Erythroblast (primary cell): ENCODE measurements around the gene GPC3.

Experiments used
- GATA1 ChIP-seq: IDR thresholded peaks from 2 replicates; pipeline ENCODE4 v1.6.1; 2011; ENCODE audit warnings: low read depth, mild to moderate bottlenecking, control low read depth, low read length, moderate library complexity
- POLR2A ChIP-seq: IDR thresholded peaks from 2 replicates; pipeline ENCODE4 v1.6.1; 2011; ENCODE audit warnings: mild to moderate bottlenecking, low read length

DNA sequence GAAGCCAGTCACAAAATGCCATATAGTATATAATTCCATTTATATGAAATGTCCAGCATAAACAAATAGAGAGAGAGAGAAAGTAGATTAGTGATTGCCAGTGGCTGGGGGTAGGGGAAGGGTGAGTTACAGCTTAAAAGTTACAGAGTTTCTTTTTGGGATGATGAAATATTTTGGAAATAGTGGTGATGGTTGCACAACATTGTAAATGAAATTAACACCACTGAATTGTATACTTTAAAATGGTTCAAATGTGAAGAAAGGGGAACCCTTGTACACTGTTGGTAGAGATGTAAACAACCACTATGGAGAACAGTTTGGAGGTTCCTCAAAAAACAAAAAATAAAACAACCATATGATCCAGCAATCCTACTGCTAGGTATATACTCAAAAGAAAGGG, 439.0 kb downstream of the GPC3 start:
- TF ChIP-seq POLR2A, result no peak
- TF ChIP-seq GATA1, result no peak
